ENCODE data around the gene PLK3.
"Not testable (repeated sequence)": the region's sequence is repeated elsewhere in the genome, so short reads cannot be mapped to it uniquely, and the experiment has no call there.

Gene PLK3

DNA sequence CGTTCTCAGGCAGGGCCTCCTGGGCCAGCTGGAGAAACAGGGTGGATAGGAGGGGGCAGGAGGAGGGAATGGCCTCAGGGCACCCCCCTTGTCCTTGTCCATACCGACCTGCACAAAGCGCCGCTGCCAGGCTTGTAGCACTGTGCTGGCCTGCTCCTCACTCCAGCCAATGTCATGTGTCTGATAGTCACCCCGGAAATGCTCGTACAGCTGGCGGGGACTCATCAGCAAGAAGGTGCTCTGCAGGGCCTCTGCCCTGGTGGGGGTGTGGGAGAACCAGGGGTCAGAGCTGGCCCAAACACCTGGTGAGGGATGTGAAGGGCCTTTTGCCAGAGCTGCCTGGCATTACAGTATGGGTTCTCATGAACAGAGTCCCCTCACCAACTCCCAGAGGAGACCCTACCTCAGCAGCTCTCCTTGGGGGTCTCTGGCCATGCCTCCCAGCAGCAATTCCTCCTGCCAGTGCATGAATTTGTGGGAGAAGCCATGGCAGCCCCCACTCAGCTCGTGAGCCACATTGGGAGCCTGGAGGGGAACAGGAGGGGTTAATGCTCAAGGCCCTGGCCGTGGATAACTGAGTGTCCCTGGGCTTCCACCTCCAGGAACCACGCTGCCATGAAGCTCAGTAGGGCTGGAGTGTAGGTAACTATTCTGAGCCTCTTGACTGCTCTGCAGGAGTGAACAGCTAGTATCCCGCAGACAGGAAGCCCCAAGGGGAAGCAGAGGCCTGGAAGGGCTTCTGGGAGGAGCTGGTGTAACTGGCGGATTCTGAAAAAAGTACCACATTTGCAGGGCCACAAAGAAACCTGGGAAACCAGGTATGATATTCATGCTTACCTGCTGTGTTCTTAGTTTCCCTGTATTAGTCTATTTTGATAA, 29.6 kb downstream of the PLK3 start:
- DNase-seq = no peak

- no peak for DNase-seq
Measured at GRCh38 chr1:44830900-44831304, 30.7 kb downstream of the PLK3 start.

- peak; percentile 29 for DNase-seq
Measured at GRCh38 chr1:44831516-44831915, 31.3 kb downstream of the PLK3 start.

DNA sequence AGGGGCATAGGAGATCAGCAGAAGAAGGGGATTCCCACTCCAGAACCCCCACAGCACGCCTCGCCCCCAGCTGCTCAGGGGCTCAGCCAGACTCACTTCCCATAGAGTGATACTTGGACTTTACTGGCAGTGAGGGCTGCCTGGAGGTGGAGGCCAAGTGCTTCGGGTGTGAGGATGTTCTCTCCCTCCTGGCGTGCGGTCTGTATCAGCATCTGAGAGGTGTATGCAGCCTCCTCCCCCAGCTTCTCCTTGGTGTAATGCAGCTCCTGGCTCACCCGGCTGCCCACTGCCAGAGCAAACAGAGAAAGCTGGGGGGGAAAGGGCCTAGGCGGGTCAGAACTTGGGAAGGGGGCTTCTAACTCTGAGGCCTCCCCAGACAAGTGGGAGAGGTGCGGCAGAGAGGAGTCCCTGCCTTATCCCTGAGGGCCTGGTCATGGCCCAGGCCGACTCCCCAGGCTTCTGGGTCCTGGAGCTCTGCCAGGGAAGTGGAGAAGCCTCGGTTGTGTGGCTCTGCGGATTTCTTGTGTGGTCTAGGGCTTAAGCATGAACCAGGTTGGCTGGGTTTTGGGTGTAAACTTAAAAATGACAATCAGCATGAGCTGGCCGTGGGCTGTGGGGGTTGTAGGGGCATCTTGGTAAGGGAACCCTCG, 32.0 kb downstream of the PLK3 start:
- no peak for DNase-seq

- no peak for DNase-seq
Measured at GRCh38 chr1:44834328-44834727, 34.2 kb downstream of the PLK3 start.

DNA sequence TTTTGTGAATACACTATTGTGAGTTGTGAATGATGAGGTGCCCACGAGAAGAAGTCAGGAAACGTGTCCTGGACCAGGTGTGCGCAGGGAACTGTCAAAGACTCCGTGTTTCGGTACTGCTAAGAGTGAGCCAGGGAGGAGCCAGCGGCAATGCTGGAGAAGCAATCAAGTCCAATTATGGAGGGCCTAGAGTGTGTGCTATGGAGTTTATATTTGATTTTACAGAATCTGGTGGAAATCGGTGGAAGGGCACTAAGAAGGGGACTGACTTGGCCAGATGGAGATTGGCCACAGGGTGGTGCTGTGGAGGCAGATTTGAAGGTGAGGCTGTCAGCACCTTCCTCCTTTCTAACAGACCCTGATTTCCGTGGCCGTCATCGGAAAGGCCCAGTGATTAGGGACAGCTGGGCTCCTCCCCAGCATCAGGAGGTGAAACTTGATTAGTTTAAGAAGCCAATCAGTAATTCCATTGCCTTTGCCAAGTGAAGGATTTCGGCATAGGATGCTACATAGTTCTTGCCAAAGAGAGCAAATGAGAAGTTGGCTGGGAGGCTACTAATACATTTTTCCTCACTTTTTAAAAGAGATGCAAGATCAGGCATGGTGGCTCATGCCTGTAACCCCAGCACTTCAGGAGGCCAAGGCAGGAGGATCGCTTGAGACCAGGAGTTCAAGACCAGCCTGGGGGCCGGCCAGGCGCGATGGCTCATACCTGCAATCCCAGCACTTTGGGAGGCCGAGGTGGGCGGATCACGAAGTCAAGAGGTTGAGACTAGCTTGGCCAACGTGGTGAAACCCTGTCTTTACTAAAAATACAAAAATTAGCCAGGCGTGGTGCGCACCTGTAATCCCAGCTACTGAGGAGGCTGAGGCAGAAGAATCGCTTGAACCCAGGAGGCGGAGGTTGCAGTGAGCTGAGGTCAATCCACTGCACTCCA, 35.8 kb downstream of the PLK3 start:
- DNase-seq = peak; percentile 73

DNA sequence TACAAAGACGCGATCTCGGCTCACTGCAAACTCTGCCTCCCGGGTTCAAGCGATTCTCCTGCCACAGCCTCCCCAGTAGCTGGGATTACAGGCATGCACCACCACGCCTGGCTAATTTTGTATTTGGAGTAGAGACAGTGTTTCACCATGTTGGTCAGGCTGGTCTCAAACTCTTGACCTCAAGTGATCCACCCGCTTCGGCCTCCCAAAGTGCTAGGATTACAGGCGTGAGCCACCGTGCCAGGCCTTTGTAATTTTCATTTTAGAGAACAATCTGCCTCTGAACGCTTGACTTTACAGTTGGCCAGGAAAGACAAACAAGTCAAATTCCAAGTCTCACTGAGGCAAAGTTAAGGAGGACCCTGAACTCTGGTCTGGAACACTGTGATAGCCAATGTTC, 38.1 kb downstream of the PLK3 start:
- not testable (repeated sequence) for DNase-seq

DNA sequence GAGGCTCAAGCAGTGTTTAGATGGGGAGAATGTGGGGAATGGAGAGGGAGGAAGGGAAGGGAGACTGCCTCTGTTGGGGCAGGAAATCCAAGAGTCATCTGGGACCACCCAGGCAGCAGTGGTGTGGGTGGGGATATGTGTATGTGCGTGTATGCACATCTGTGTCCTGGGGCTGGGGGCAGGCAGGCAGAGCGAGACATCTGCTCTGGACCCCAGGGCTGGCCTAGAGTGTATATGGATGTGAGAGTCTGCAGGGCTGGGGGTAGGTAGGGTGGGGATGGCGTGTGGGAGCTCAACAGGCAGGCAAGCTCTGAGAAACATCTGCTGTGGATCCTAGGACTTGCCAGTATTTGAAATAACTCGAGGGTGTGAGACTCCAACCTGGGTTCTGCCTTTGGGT, 39.4 kb downstream of the PLK3 start:
- no peak for DNase-seq

GRCh38 chr1:44842486-44842861, 42.3 kb downstream of the PLK3 start:
- DNase-seq = peak; percentile 7

- peak; percentile 85 for DNase-seq
Measured at GRCh38 chr1:44842862-44843655, 42.9 kb downstream of the PLK3 start, which contains the start of gene PTCH2. Gene PTCH2 (minus strand): TSS chr1:44843253. CDS start chr1:44842932, 321 bp downstream.

DNA sequence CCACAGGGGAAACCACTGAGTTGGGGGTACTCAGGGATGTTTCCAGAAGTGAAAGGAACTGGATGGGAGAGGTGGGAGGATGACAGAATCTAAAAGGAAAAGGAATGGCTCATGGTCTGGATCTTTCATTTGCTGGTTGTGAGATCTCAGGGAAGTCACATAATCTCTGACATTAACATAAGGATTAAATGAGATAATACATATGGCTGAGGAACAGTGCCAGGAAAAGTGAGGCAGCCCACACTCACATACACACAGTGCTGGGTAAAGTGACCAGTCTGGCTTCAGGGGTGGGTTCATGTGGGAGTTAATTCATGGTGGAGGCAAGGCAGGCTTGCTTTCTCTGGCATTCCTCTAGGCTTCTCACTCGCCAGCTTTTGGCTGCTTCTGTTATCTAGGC, 46.8 kb downstream of the PLK3 start:
- no peak for DNase-seq

GRCh38 chr1:44847845-44848244, 47.7 kb downstream of the PLK3 start:
- DNase-seq = no peak

DNA sequence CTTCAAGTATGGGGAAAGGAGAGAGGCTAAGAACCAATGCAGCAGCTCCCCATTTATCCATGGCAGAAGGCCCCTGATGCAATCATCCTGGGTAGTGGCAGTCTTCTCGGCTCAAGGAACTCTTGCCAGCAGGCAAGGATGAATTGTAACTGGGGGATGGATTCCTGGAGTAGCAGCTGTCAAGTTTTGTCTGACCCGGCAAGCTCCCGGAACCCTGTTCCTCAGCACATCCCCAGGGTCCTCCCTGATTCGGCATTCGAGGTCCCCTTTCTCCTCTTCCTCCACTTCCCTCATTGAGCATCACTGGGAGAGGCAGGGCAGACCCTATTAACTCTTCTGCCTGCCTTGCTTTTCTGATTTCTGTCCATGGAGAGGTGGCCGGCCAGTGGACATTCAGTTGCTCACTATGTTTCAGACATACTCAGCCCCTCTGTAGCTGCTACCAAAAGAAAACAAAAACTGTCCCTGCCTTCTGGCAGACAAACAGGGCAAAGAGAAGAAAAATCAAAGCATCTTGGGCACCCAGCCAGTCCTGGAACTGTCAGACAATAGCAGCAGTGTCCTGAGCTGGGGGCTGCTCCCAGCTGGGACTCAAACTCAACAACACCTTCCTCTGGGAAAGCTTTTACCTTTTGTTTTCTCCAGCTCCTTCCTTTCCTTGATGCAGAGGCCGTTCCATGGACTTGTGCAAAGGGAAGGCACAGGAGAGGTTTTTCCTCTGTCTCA, 48.4 kb downstream of the PLK3 start:
- DNase-seq = no peak

GRCh38 chr1:44849575-44850132, 49.5 kb downstream of the PLK3 start:
- no peak for DNase-seq

DNA sequence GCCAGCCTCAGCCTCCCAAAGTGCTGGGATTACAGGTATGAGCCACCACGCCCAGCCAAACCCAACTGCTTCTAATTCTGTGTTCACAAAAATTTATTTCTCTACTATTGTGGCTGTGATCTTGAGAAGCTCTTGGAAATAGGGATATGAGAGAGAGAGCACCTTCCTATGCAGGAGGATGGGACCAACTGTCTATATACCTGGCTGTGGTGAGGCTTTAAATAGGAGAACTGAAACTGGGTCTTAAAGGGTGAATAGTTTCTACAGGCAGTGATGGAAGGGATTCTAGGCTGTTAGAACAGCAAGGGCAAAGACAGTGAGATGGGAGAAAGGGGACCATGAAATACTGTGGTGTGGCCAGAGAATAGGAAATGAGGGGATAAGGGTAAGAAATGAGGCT, 51.1 kb downstream of the PLK3 start:
- no peak for DNase-seq

DNA sequence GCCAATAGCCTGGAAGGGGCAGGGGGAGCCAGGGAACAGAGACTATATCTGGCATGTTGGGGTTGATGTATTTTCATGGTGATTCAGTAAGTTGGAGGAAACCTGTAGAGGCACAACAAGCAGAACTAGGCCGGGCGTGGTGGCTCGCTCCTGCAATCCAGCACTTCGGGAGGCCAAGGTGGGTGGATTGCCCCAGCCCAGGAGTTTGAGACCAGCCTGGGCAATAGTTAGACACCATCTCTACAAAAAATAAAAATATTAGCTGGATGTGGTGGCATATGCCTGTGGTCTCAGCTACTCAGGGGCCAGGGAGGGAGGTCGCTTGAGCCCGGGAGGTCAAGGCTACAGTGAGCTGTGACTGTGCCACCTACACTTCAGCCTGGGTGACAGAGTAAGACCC, 53.0 kb downstream of the PLK3 start:
- no peak for DNase-seq

- no peak for DNase-seq
Measured at GRCh38 chr1:44854970-44855369, 54.8 kb downstream of the PLK3 start.

Measured in NCI-H1105 treated with DMSO at 0.1 percent for 48 hours (cell line).